GM12878 (cell line): ENCODE data around the gene INF2. TPM values are rescaled to one million over a fixed set of nuclear protein-coding genes. Genes with fewer than 3 reads are reported as not detected.

Source experiments
- ATAC-seq: fragments of 200-7000 bp; cut with Tn5 transposase; 3 replicates; pipeline ENCODE4 v1.9.1; 2020; ENCODE audit warnings: mild to moderate bottlenecking, moderate library complexity
- BruUV-seq: library from RNA; stranded (reverse); fragments of 400-500 nt; replicated peaks from 2 replicates; lab custom pipeline; 2021; lab: Mats Ljungman, UMichigan
- CTCF ChIA-PET: fragments of 300-600 bp; sonication (Branson Sonifier 250); formaldehyde crosslinking; extraction: SDS; loops from one replicate; lab custom pipeline; 2021; ENCODE audit warnings: inconsistent platforms; lab: Yijun Ruan, JAX
- POLR2A ChIA-PET: fragments of 350-600 bp; formaldehyde crosslinking; extraction: SDS; loops from one replicate; lab custom pipeline; 2021; ENCODE audit warnings: inconsistent platforms; lab: Charles Lee
- RAD21 ChIA-PET: fragments of 300-600 bp; sonication (Branson Sonifier 250); formaldehyde crosslinking; loops from one replicate; lab custom pipeline; 2023; ENCODE audit warnings: antibody characterized with exemption; ENCODE audit not compliant: unreplicated experiment; lab: Charles Lee
- SMC1A ChIA-PET: fragments of 300-600 bp; sonication (Branson Sonifier 250); formaldehyde crosslinking; loops from one replicate; lab custom pipeline; 2023; ENCODE audit not compliant: unreplicated experiment, uncharacterized antibody; lab: Charles Lee
- DNase-seq: peaks from one replicate; pipeline ENCODE4 v3.0.0-alpha.2; 2011; ENCODE audit warnings: low read depth, low spot score
- FAIRE-seq: peaks from 3 replicates; lab custom pipeline; 2011; peaks lifted over from hg19 to GRCh38; lab: Jason Lieb, UNC
- H2AFZ ChIP-seq: 2 replicates; pipeline ENCODE4 v1.6.0; 2011; ENCODE audit warnings: low read depth, low read length, control low read depth; ENCODE audit not compliant: control insufficient read depth
- H3K27ac ChIP-seq: 2 replicates; pipeline ENCODE4 v1.5.1; 2011; ENCODE audit warnings: control low read depth; ENCODE audit not compliant: control insufficient read depth, insufficient read depth
- H3K27me3 ChIP-seq, 2 experiments: replicated peaks in 1 of 2; 2 replicates each; pipeline versions ENCODE4 v1.6.0 to v1.6.1; 2011; ENCODE audit warnings: low read length in 1 of 2; ENCODE audit not compliant: control insufficient read depth in 2 of 2, insufficient read depth in 2 of 2
- H3K36me3 ChIP-seq, 2 experiments: 2 replicates each; pipeline ENCODE4 v1.5.1; 2011; ENCODE audit warnings: low read length in 1 of 2; ENCODE audit not compliant: control insufficient read depth in 2 of 2, insufficient read depth in 2 of 2
- H3K4me1 ChIP-seq: 2 replicates; pipeline ENCODE4 v1.6.1; 2011; ENCODE audit warnings: mild to moderate bottlenecking, low read length, moderate library complexity, mixed read lengths; ENCODE audit not compliant: control insufficient read depth, insufficient read depth
- H3K4me2 ChIP-seq: 2 replicates; pipeline ENCODE4 v1.6.0; 2011; ENCODE audit warnings: control low read depth; ENCODE audit not compliant: control insufficient read depth, insufficient read depth
- H3K4me3 ChIP-seq: fragments of 200-600 bp; sonication (generic); 2 replicates; pipeline ENCODE4 v1.5.1; 2016
- H3K79me2 ChIP-seq: 2 replicates; pipeline ENCODE4 v1.6.0; 2011; ENCODE audit warnings: low read length; ENCODE audit not compliant: control insufficient read depth, insufficient read depth
- H3K9ac ChIP-seq: 2 replicates; pipeline ENCODE4 v1.8.0; 2011; ENCODE audit warnings: low read length, control low read depth, mixed read lengths; ENCODE audit not compliant: control insufficient read depth, insufficient read depth
- H3K9me3 ChIP-seq: replicated peaks from 3 replicates; pipeline ENCODE4 v1.5.1; 2011; ENCODE audit warnings: mild to moderate bottlenecking, low read length; ENCODE audit not compliant: control insufficient read depth, insufficient read depth
- H4K20me1 ChIP-seq: 2 replicates; pipeline ENCODE4 v1.6.0; 2011; ENCODE audit not compliant: control insufficient read depth, insufficient read depth
- BCLAF1 ChIP-seq: fragments of 450-650 bp; IDR thresholded peaks from 2 replicates; pipeline ENCODE4 v1.6.1; 2017; ENCODE audit warnings: antibody characterized with exemption, mild to moderate bottlenecking, moderate library complexity
- CREB1 ChIP-seq: IDR thresholded peaks from 2 replicates; pipeline ENCODE4 v1.6.1; 2012; ENCODE audit warnings: low read depth, mild to moderate bottlenecking, inconsistent platforms
- KLF5 ChIP-seq: fragments of 450-650 bp; IDR thresholded peaks from 2 replicates; pipeline ENCODE4 v1.6.1; 2014; ENCODE audit warnings: mild to moderate bottlenecking; ENCODE audit not compliant: partially characterized antibody
- MTA2 ChIP-seq: fragments of 450-650 bp; IDR thresholded peaks from 2 replicates; pipeline ENCODE4 v1.6.1; 2016; ENCODE audit warnings: low read depth, mild to moderate bottlenecking, moderate library complexity
- RELA ChIP-seq: fragments of 450-650 bp; IDR thresholded peaks from 2 replicates; pipeline ENCODE4 v1.8.0; 2014; ENCODE audit warnings: borderline replicate concordance; ENCODE audit not compliant: partially characterized antibody
- RELB ChIP-seq: fragments of 450-650 bp; IDR thresholded peaks from 2 replicates; pipeline ENCODE4 v1.6.1; 2017; ENCODE audit warnings: low read depth, mild to moderate bottlenecking, moderate library complexity
- SIX5 ChIP-seq: IDR thresholded peaks from 2 replicates; pipeline ENCODE4 v1.6.1; 2011; ENCODE audit warnings: mild to moderate bottlenecking, low read depth, low read length, moderate library complexity; ENCODE audit not compliant: severe bottlenecking
- TCF12 ChIP-seq: IDR thresholded peaks from 2 replicates; pipeline ENCODE4 v1.6.1; 2011; ENCODE audit warnings: low read depth, mild to moderate bottlenecking, low read length
- USF1 ChIP-seq: IDR thresholded peaks from 2 replicates; pipeline ENCODE4 v1.6.1; 2011; ENCODE audit warnings: borderline replicate concordance, low read depth, mild to moderate bottlenecking, moderate library complexity, mixed read lengths, low read length; ENCODE audit not compliant: insufficient read depth; ENCODE audit errors: extremely low read length
- ZBED1 ChIP-seq: IDR thresholded peaks from 2 replicates; pipeline ENCODE4 v1.6.1; 2016; ENCODE audit warnings: borderline replicate concordance
- WGBS: methylation state at CpG from one replicate; pipeline ENCODE4 v1.1.6; 2016; ENCODE audit warnings: low lambda C conversion rate; ENCODE audit not compliant: insufficient replicate concordance, insufficient coverage; ENCODE audit errors: missing lambda C conversion rate; 5-methylcytosine and 5-hydroxymethylcytosine counted together
- in situ Hi-C: fragments of 300-500 bp; cut with MboI; formaldehyde crosslinking; loops from 9 replicates; pipeline ENCODE4 v1.14.3; 2018; ENCODE audit warnings: mixed read lengths
- intact Hi-C: fragments of 100-400 bp; cut with micrococcal nuclease; formaldehyde crosslinking; loops from one replicate; pipeline ENCODE4 v1.14.2; 2022; ENCODE audit not compliant: unreplicated experiment
- polyA plus RNA-seq, 11 experiments: library from polyadenylated mRNA; depleted of rRNA in 4 of 11; unstranded in 6 of 11; stranded (reverse) in 5 of 11; fragments of >200 nt; fragmentation: Nextera tagmentation in 4 of 11; fragmentation: Illumina TruSeq in 1 of 11; extraction: Ambion mirVana in 4 of 11; extraction: Trizol in 1 of 11; gene quantifications; 1 replicate in 1 of 11; 2 replicates in 10 of 11; pipeline versions ENCODE4 v1.2.1 to v1.2.3, GENCODE V29; 2011 to 2016; ENCODE audit warnings: inconsistent platforms in 2 of 11, missing spikeins in 2 of 11, low read depth in 1 of 11
- total RNA-seq, 4 experiments: library from RNA; depleted of rRNA in 3 of 4; stranded (reverse); fragments of >200 nt in 3 of 4; fragmentation: Illumina TruSeq in 1 of 4; extraction: Trizol in 1 of 4; gene quantifications; 2 replicates each; pipeline versions ENCODE4 v1.2.1 to v1.2.3, GENCODE V29; 2013 to 2021

Gene INF2
- total and polyA plus RNA-seq, 10 of the 15 experiments (the other 5 are each of a cell fraction or from before 2014, with no cell fraction given) = 0.72 to 43.2 (median 8.3) TPM

- no peak for TF ChIP-seq USF1
- no peak for TF ChIP-seq RELB
- no peak for TF ChIP-seq ZBED1
Measured at GRCh38 chr14:104678901-104679705, 10.3 kb upstream of the INF2 start (continued).

GRCh38 chr14:104680056-104680805 is 9.2 kb upstream of the INF2 start:
- no TSS peak for BruUV-seq
- Histone ChIP-seq H3K4me3 (no peak overlapping the region), H3K4me2 (no peak overlapping the region), H3K36me3 (no peaks in the 10 kb centered on the region), H3K27me3 (no peaks in the 10 kb centered on the region), H3K9me3 (no peaks in the 10 kb centered on the region), H3K9ac (no peak overlapping the region), H4K20me1 (no peaks in the 10 kb centered on the region), H3K79me2 (no peaks in the 10 kb centered on the region), H3K4me1 (peaks cover 36% of the 10 kb centered on the region), H3K27ac (no peak overlapping the region; the same call in 1 of the 2 replicates), H2AFZ (no peak overlapping the region)
- CTCF ChIA-PET = interaction anchor here (1.0 to 8.3 kb wide), 10 partner anchors 11 to 37 kb away, joined by 3 to 72 read pairs (median 6); no protein-coding TSS in a partner anchor
- 82% methylated on average over 17 of the region's 21 CpGs for WGBS
- DNase-seq (no peak), FAIRE-seq (no peak), ATAC-seq (no peak)
- POLR2A ChIA-PET = interaction anchor here (1.0 to 3.5 kb wide), 4 partner anchors 10 to 21 kb away, joined by 3 to 49 read pairs (median 7); no protein-coding TSS in a partner anchor
- SMC1A ChIA-PET = interaction anchor here (1.0 to 5.4 kb wide), 4 partner anchors 22 to 34 kb away, joined by 3 to 60 read pairs (median 4); no protein-coding TSS in a partner anchor
- RAD21 ChIA-PET = interaction anchor here (1.3 to 2.4 kb wide), 4 partner anchors 15 to 29 kb away, joined by 5 to 7 read pairs (median 6); no protein-coding TSS in a partner anchor
- intact Hi-C loops (no loop called here), in situ Hi-C loops (no loop called here)
- TF ChIP-seq MTA2 (no peak), TCF12 (no peak), SIX5 (no peak), RELA (no peak), CREB1 (no peak), KLF5 (no peak), BCLAF1 (no peak)
